ENCODE measurements around the gene CFAP61. TPM values are rescaled to one million over a fixed set of nuclear protein-coding genes. Genes with fewer than 3 reads are reported as not detected.

The CFAP61 gene
- total and polyA plus RNA-seq, 2 experiments from 2014 or later, result 0.21 TPM; not detected in 1

DNA sequence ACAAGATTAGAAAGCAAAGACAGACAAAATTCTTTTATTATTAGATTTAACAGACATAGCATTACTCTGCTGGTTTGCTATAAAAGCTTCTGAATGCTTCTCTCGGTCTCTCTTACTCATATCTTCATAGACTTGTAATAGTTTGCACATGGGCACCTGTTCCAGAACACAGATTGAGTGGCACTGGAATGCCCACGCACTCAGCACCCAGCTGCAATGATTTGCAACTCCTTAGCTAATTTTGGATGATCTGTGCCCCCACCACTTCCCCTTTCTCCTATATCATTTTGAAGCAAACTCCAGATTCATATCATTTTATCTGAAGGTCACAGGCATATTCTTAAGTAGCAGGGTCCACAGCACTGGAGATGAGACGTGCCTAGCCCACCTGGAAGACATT lies 148.8 kb downstream of the CFAP61 start (continued):
- TF ChIP-seq, protein P1, sequence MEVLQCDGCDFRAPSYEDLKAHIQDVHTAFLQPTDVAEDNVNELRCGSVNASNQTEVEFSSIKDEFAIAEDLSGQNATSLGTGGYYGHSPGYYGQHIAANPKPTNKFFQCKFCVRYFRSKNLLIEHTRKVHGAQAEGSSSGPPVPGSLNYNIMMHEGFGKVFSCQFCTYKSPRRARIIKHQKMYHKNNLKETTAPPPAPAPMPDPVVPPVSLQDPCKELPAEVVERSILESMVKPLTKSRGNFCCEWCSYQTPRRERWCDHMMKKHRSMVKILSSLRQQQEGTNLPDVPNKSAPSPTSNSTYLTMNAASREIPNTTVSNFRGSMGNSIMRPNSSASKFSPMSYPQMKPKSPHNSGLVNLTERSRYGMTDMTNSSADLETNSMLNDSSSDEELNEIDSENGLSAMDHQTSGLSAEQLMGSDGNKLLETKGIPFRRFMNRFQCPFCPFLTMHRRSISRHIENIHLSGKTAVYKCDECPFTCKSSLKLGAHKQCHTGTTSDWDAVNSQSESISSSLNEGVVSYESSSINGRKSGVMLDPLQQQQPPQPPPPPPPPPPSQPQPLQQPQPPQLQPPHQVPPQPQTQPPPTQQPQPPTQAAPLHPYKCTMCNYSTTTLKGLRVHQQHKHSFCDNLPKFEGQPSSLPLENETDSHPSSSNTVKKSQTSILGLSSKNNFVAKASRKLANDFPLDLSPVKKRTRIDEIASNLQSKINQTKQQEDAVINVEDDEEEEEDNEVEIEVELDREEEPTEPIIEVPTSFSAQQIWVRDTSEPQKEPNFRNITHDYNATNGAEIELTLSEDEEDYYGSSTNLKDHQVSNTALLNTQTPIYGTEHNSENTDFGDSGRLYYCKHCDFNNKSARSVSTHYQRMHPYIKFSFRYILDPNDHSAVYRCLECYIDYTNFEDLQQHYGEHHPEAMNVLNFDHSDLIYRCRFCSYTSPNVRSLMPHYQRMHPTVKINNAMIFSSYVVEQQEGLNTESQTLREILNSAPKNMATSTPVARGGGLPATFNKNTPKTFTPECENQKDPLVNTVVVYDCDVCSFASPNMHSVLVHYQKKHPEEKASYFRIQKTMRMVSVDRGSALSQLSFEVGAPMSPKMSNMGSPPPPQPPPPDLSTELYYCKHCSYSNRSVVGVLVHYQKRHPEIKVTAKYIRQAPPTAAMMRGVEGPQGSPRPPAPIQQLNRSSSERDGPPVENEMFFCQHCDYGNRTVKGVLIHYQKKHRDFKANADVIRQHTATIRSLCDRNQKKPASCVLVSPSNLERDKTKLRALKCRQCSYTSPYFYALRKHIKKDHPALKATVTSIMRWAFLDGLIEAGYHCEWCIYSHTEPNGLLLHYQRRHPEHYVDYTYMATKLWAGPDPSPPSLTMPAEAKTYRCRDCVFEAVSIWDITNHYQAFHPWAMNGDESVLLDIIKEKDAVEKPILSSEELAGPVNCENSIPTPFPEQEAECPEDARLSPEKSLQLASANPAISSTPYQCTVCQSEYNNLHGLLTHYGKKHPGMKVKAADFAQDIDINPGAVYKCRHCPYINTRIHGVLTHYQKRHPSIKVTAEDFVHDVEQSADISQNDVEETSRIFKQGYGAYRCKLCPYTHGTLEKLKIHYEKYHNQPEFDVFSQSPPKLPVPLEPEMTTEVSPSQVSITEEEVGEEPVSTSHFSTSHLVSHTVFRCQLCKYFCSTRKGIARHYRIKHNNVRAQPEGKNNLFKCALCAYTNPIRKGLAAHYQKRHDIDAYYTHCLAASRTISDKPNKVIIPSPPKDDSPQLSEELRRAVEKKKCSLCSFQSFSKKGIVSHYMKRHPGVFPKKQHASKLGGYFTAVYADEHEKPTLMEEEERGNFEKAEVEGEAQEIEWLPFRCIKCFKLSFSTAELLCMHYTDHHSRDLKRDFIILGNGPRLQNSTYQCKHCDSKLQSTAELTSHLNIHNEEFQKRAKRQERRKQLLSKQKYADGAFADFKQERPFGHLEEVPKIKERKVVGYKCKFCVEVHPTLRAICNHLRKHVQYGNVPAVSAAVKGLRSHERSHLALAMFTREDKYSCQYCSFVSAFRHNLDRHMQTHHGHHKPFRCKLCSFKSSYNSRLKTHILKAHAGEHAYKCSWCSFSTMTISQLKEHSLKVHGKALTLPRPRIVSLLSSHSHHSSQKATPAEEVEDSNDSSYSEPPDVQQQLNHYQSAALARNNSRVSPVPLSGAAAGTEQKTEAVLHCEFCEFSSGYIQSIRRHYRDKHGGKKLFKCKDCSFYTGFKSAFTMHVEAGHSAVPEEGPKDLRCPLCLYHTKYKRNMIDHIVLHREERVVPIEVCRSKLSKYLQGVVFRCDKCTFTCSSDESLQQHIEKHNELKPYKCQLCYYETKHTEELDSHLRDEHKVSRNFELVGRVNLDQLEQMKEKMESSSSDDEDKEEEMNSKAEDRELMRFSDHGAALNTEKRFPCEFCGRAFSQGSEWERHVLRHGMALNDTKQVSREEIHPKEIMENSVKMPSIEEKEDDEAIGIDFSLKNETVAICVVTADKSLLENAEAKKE (CRISPR knock-in tag; IDR thresholded peaks at IDR 0.05), result no peak
- TF ChIP-seq, protein P2, sequence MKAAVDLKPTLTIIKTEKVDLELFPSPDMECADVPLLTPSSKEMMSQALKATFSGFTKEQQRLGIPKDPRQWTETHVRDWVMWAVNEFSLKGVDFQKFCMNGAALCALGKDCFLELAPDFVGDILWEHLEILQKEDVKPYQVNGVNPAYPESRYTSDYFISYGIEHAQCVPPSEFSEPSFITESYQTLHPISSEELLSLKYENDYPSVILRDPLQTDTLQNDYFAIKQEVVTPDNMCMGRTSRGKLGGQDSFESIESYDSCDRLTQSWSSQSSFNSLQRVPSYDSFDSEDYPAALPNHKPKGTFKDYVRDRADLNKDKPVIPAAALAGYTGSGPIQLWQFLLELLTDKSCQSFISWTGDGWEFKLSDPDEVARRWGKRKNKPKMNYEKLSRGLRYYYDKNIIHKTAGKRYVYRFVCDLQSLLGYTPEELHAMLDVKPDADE (IDR thresholded peaks at IDR 0.05), result no peak

DNA sequence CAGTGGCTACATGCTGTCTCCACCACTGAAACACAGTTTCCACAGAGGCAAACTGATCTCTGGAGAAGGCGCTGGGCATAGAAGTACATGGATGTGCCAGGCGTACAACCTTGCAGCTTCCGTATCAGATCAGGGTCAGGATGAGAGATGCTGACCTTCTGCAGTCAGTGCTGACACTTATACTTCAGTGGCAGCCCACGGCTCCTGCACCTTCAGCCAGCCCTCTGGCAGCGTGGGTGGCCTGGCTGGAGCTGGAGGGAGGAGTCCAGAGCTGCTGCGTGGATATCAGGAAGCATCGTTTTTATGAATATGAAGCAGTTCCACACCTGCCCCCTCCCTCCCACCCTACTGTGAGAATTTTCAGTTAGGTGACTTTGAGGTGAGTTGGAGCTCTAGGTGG lies 149.3 kb downstream of the CFAP61 start:
- H3K9me2 ChIP-seq (ENCODE audit: insufficient read depth), result no peaks in the 10 kb centered on the region
- peaks cover 22% of the 10 kb centered on the region for H3K4me1 ChIP-seq (ENCODE audit: insufficient read depth)
- ATAC-seq (no peak; the same call in 2 of the 3 replicates), DNase-seq (ENCODE audit: low spot score) (no peak)
- H2AFZ ChIP-seq, result peak overlapping the region; percentile 80
- H3K27ac Mint-ChIP-seq, result no peak overlapping the region
- peaks cover 1% of the 10 kb centered on the region for H3K27me3 Mint-ChIP-seq (ENCODE audit: insufficient read depth, low read depth, poor library complexity)
- H3K4me2 ChIP-seq, result no peak overlapping the region
- no peaks in the 10 kb centered on the region for H3K79me2 ChIP-seq (replicated peaks; ENCODE audit: insufficient read depth)
- no peak overlapping the region for H3K4me3 Mint-ChIP-seq
- H4K20me1 ChIP-seq (replicated peaks; ENCODE audit: insufficient read depth), result no peaks in the 10 kb centered on the region
- H3K36me3 ChIP-seq (ENCODE audit: insufficient read depth), result no peaks in the 10 kb centered on the region
- no peaks in the 10 kb centered on the region for H3K9me3 Mint-ChIP-seq
- H3F3A ChIP-seq (replicated peaks; ENCODE audit: low read depth), result no peaks in the 10 kb centered on the region
- H3K27me3 ChIP-seq (ENCODE audit: insufficient read depth), result no peaks in the 10 kb centered on the region
- no peak overlapping the region for H3K27ac ChIP-seq (ENCODE audit: low read depth)
- no peak overlapping the region for H3K4me3 ChIP-seq
- no peaks in the 10 kb centered on the region for H3K36me3 Mint-ChIP-seq (ENCODE audit: low read depth)
- peaks cover 43% of the 10 kb centered on the region for H3K4me1 Mint-ChIP-seq
- TF ChIP-seq ZNF114 (CRISPR knock-in tag; IDR thresholded peaks at IDR 0.05) (no peak), JUNB (IDR thresholded peaks at IDR 0.05; ENCODE audit: unreplicated experiment) (no peak), EZH2phosphoT487 (IDR thresholded peaks at IDR 0.05; ENCODE audit: unreplicated experiment) (no peak), NANOG (IDR thresholded peaks at IDR 0.05; ENCODE audit: borderline replicate concordance) (no peak), POLR2AphosphoS5 (IDR thresholded peaks at IDR 0.05; ENCODE audit: low read depth) (no peak)
- TF ChIP-seq, protein P1 (CRISPR knock-in tag; IDR thresholded peaks at IDR 0.05), result no peak
- TF ChIP-seq, protein P2 (IDR thresholded peaks at IDR 0.05), result no peak

Data from GM23338 (cell line).